Keratinocyte (primary cell): ENCODE data around the gene DSCAML1. TPM values are rescaled to one million over a fixed set of nuclear protein-coding genes. Genes with fewer than 3 reads are reported as not detected.

ENCODE experiments used
- DNase-seq: peaks from one replicate; pipeline ENCODE4 v3.0.0-alpha.2; 2011; ENCODE audit warnings: low read depth, missing footprints, low spot score
- FAIRE-seq: peaks from 2 replicates; lab custom pipeline; 2011; peaks lifted over from hg19 to GRCh38; lab: Jason Lieb, UNC
- H2AFZ ChIP-seq: 2 replicates; pipeline ENCODE4 v1.6.0; 2012; ENCODE audit warnings: low read length, control low read depth, inconsistent platforms; ENCODE audit not compliant: control insufficient read depth
- H3K27ac ChIP-seq: 2 replicates; pipeline ENCODE4 v1.5.1; 2011; ENCODE audit warnings: low read length; ENCODE audit not compliant: control insufficient read depth, insufficient read depth
- H3K27me3 ChIP-seq: 3 replicates; pipeline ENCODE4 v1.6.0; 2011; ENCODE audit warnings: low read length; ENCODE audit not compliant: control insufficient read depth, insufficient read depth; ENCODE audit errors: extremely low read depth
- H3K36me3 ChIP-seq, 2 experiments: 2 replicates in 1 of 2; 3 replicates in 1 of 2; pipeline ENCODE4 v1.5.1; 2011; ENCODE audit warnings: low read length in 2 of 2, mild to moderate bottlenecking in 1 of 2; ENCODE audit not compliant: control insufficient read depth in 2 of 2, insufficient read depth in 2 of 2; ENCODE audit errors: extremely low read depth in 1 of 2
- H3K4me1 ChIP-seq: 3 replicates; pipeline ENCODE4 v1.5.1; 2011; ENCODE audit warnings: low read length; ENCODE audit not compliant: control insufficient read depth, insufficient read depth; ENCODE audit errors: extremely low read depth
- H3K4me2 ChIP-seq: 3 replicates; pipeline ENCODE4 v1.6.0; 2011; ENCODE audit warnings: low read depth, low read length; ENCODE audit not compliant: control insufficient read depth, insufficient read depth; ENCODE audit errors: extremely low read depth
- H3K4me3 ChIP-seq, 3 experiments: fragments of 200-600 bp in 1 of 3; sonication (generic) in 1 of 3; 2 replicates in 2 of 3; 3 replicates in 1 of 3; pipeline ENCODE4 v1.5.1; 2011 to 2016; ENCODE audit warnings: low read length in 3 of 3, mild to moderate bottlenecking in 3 of 3, control low read depth in 2 of 3, inconsistent platforms in 1 of 3, low read depth in 1 of 3, mixed read lengths in 1 of 3, mixed run types in 1 of 3, moderate library complexity in 1 of 3; ENCODE audit not compliant: control insufficient read depth in 2 of 3, insufficient read depth in 2 of 3; ENCODE audit errors: extremely low read depth in 1 of 3
- H3K79me2 ChIP-seq: 2 replicates; pipeline ENCODE4 v1.6.0; 2012; ENCODE audit warnings: low read length; ENCODE audit not compliant: control insufficient read depth, insufficient read depth
- H3K9ac ChIP-seq: 3 replicates; pipeline ENCODE4 v1.6.0; 2011; ENCODE audit warnings: low read length; ENCODE audit not compliant: control insufficient read depth, insufficient read depth; ENCODE audit errors: extremely low read depth
- H3K9me1 ChIP-seq: 3 replicates; pipeline ENCODE4 v1.6.0; 2011; ENCODE audit warnings: low read length; ENCODE audit not compliant: control insufficient read depth, insufficient read depth; ENCODE audit errors: extremely low read depth
- H3K9me3 ChIP-seq: 2 replicates; pipeline ENCODE4 v1.5.1; 2012; ENCODE audit warnings: low read depth, low read length; ENCODE audit not compliant: control insufficient read depth
- H4K20me1 ChIP-seq: 3 replicates; pipeline ENCODE4 v1.6.0; 2011; ENCODE audit warnings: low read length; ENCODE audit not compliant: control insufficient read depth, insufficient read depth; ENCODE audit errors: extremely low read depth
- EZH2 ChIP-seq: IDR thresholded peaks from one replicate; pipeline ENCODE4 v1.6.1; 2012; ENCODE audit warnings: inconsistent platforms, mild to moderate bottlenecking, low read length, moderate library complexity
- dilution Hi-C: fragments of 300-500 bp; cut with MboI; formaldehyde crosslinking; loops from one replicate; pipeline ENCODE4 v1.7.0; 2020; ENCODE audit warnings: low sequenced_read_pairs; ENCODE audit not compliant: extremely low pct_ligation_motif_present
- polyA plus RNA-seq, 5 experiments: library from polyadenylated mRNA; depleted of rRNA in 3 of 5; stranded (reverse) in 3 of 5; stranded (forward) in 1 of 5; unstranded in 1 of 5; fragments of >200 nt; gene quantifications; 1 replicate in 1 of 5; 2 replicates in 3 of 5; 3 replicates in 1 of 5; pipeline versions ENCODE4 v1.2.1 to v1.2.3, GENCODE V29; 2011 to 2012; ENCODE audit warnings: missing spikeins in 2 of 5, low read depth in 1 of 5, low replicate concordance in 1 of 5
- TF ChIP-seq, protein P1 (sequence below), 3 experiments: IDR thresholded peaks in 1 of 3; conservative IDR thresholded peaks in 1 of 3; optimal IDR thresholded peaks in 1 of 3; 2 replicates in 2 of 3; 3 replicates in 1 of 3; pipeline versions ENCODE3 to v1.5.1; 2011; ENCODE audit warnings: low read length in 3 of 3, mild to moderate bottlenecking in 3 of 3, moderate library complexity in 2 of 3, control low read depth in 1 of 3, inconsistent platforms in 1 of 3; ENCODE audit not compliant: insufficient read depth in 2 of 3; ENCODE audit errors: extremely low read depth in 1 of 3

DSCAML1 gene
- polyA plus RNA-seq, 1 donor (not counting 4 experiments of a cell fraction or from before 2014, with no cell fraction given) = not detected

DNA sequence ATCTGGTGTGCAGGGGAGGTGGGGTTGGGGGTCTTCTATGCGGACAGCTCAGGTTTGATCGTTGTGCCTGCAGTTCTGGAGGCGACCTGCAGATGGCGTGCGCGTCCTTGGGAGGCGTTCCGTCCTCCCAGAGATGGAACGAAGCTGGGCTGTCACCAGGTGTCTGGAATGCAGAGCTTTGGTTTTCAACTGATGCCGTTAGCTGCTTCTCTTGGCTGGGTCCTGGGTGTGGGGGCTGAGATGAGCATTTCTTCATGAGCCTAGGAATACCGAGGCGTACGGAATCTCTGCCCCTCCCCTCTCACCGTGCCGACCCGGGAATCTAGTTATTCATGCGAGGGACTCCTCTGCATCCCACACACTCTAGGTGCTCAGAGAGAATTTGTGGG, 370.7 kb downstream of the DSCAML1 start:
- FAIRE-seq = peak; percentile 82
- H3K4me1 ChIP-seq = no peaks in the 10 kb centered on the region
- H3K9me3 ChIP-seq = no peaks in the 10 kb centered on the region
- H3K27me3 ChIP-seq = peaks cover 14% of the 10 kb centered on the region
- no peak overlapping the region for H3K27ac ChIP-seq
- H4K20me1 ChIP-seq = no peaks in the 10 kb centered on the region
- no peak for TF ChIP-seq EZH2
- TF ChIP-seq, protein P1, sequence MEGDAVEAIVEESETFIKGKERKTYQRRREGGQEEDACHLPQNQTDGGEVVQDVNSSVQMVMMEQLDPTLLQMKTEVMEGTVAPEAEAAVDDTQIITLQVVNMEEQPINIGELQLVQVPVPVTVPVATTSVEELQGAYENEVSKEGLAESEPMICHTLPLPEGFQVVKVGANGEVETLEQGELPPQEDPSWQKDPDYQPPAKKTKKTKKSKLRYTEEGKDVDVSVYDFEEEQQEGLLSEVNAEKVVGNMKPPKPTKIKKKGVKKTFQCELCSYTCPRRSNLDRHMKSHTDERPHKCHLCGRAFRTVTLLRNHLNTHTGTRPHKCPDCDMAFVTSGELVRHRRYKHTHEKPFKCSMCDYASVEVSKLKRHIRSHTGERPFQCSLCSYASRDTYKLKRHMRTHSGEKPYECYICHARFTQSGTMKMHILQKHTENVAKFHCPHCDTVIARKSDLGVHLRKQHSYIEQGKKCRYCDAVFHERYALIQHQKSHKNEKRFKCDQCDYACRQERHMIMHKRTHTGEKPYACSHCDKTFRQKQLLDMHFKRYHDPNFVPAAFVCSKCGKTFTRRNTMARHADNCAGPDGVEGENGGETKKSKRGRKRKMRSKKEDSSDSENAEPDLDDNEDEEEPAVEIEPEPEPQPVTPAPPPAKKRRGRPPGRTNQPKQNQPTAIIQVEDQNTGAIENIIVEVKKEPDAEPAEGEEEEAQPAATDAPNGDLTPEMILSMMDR (optimal IDR thresholded peaks at IDR 0.05 in 1 of 3, IDR thresholded peaks at IDR 0.05 in 1 of 3, conservative IDR thresholded peaks at IDR 0.05 in 1 of 3; ENCODE audit: extremely low read depth in 1 of 3, insufficient read depth in 2 of 3, low read length in 3 of 3) = peak; percentile 93 to 99 (median 97)
- H3K79me2 ChIP-seq = no peaks in the 10 kb centered on the region
- dilution Hi-C loops = loop anchor here (25.0 kb wide), 1 partner anchor 386 kb away; the partner anchor contains the start of gene FXYD2
- H3K9me1 ChIP-seq = no peaks in the 10 kb centered on the region
- H3K9ac ChIP-seq = no peak overlapping the region
- no peaks in the 10 kb centered on the region for H3K36me3 ChIP-seq
- no peak overlapping the region for H3K4me3 ChIP-seq
- H2AFZ ChIP-seq = no peak overlapping the region
- no peak overlapping the region for H3K4me2 ChIP-seq
- no peak for DNase-seq

DNA sequence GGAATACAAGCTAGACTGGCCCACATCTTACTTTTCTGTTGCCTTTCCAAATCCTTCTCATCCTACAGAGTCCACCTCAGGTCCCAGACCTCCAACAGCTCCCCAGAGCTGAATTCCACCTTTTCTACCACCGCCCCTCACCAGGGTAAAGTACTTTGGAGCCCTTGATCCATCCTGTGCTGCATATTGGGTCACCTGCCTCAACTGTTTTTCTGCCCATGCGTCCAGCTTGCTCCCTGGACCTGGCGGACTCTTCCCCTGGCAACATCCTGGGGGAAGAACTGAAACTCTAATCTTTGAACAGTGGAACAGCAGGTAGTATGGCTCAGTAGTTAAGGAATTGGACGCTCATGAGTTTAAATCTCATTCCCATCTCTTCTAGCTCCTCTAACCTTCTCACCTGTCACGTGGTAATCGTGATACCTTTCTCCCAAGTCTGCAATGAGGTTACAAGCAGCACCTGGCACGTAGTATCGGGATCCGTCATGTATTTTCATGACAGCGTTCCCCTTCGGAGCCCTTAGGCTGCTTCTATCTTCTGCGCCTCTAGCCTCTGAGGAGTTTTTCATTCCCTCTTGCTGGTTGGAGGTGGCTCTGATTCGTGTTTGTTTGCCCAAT, 371.2 kb downstream of the DSCAML1 start:
- no peak for FAIRE-seq

More for the DNA sequence above, 371.2 kb downstream of the DSCAML1 start:
- no peak for DNase-seq
- Histone ChIP-seq H3K4me2 (no peak overlapping the region), H3K4me3 (no peak overlapping the region), H3K79me2 (no peaks in the 10 kb centered on the region), H3K27me3 (peaks cover 14% of the 10 kb centered on the region), H3K4me1 (no peaks in the 10 kb centered on the region), H3K9ac (no peak overlapping the region), H3K9me1 (no peaks in the 10 kb centered on the region), H3K36me3 (no peaks in the 10 kb centered on the region), H2AFZ (no peak overlapping the region), H3K9me3 (no peaks in the 10 kb centered on the region), H4K20me1 (no peaks in the 10 kb centered on the region), H3K27ac (no peak overlapping the region)
- dilution Hi-C loops = loop anchor here (25.0 kb wide), 1 partner anchor 387 kb away; the partner anchor contains the start of gene FXYD2
- TF ChIP-seq, protein P1 (optimal IDR thresholded peaks at IDR 0.05 in 1 of 3, IDR thresholded peaks at IDR 0.05 in 1 of 3, conservative IDR thresholded peaks at IDR 0.05 in 1 of 3; ENCODE audit: extremely low read depth in 1 of 3, insufficient read depth in 2 of 3, low read length in 3 of 3) = no peak
- TF ChIP-seq EZH2 = no peak
